ENCODE measurements around the gene SORCS2. TPM values are rescaled to one million over a fixed set of nuclear protein-coding genes. Genes with fewer than 3 reads are reported as not detected.

The SORCS2 gene
- total RNA-seq, 1 donor from 2014 or later = not detected

DNA sequence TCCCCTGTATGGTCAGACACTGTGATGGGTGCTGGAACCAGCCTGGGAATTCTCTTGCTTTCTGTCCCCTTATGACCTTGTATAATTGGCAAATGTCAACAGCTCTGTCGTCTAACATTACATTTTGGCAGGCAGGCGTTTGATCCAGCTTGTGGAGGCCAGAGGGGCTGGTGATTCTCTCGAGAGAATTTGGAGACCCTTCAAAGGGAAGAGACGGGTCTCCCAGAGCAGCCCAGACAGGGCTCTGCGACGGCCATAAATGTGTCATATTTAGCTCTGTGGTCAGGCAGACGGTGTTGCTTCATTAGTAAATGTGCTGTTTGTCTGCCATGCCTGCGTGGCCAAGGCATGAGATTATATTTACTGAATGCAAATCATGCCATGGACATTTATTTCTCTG is 68.7 kb downstream of the SORCS2 start:
- intact Hi-C loops (cut with micrococcal nuclease) = no loop called here

DNA sequence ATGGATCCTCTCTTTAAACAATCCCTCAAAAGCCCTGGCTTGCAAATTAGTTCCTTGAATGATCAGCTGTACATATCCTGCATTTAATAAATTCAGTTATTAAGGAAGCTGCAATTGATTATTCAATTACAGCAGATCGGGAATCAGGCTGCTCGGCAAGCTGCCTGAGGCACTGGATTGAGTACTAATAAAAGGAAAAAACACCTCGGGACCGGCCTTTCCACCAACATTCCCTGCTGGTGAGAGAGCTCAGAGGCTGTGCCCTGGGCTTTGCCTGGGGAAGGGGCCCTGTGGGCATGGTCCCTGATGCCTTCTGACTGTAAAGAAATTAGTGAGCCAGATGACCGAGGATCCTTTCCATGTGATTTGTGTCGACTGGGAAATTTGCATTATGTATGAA is 69.2 kb downstream of the SORCS2 start:
- CTCF ChIA-PET = no interaction called here
- H3K4me1 Mint-ChIP-seq = no peaks in the 10 kb centered on the region
- H3K4me3 Mint-ChIP-seq = no peak overlapping the region
- peaks cover 15% of the 10 kb centered on the region for H3K27me3 Mint-ChIP-seq
- H3K27ac Mint-ChIP-seq = no peak overlapping the region
- POLR2A ChIA-PET = no interaction called here
- peaks cover 2% of the 10 kb centered on the region for H3K9me3 Mint-ChIP-seq
- no peak for DNase-seq
- ATAC-seq (ENCODE audit: low read depth) = no peak
- TF ChIP-seq, protein P1, sequence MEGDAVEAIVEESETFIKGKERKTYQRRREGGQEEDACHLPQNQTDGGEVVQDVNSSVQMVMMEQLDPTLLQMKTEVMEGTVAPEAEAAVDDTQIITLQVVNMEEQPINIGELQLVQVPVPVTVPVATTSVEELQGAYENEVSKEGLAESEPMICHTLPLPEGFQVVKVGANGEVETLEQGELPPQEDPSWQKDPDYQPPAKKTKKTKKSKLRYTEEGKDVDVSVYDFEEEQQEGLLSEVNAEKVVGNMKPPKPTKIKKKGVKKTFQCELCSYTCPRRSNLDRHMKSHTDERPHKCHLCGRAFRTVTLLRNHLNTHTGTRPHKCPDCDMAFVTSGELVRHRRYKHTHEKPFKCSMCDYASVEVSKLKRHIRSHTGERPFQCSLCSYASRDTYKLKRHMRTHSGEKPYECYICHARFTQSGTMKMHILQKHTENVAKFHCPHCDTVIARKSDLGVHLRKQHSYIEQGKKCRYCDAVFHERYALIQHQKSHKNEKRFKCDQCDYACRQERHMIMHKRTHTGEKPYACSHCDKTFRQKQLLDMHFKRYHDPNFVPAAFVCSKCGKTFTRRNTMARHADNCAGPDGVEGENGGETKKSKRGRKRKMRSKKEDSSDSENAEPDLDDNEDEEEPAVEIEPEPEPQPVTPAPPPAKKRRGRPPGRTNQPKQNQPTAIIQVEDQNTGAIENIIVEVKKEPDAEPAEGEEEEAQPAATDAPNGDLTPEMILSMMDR (IDR thresholded peaks at IDR 0.05) = no peak
- intact Hi-C loops (cut with micrococcal nuclease) = no loop called here
- H3K36me3 Mint-ChIP-seq (ENCODE audit: low read depth) = no peaks in the 10 kb centered on the region

More for the DNA sequence above, 68.7 kb downstream of the SORCS2 start:
- no peak for ATAC-seq (ENCODE audit: low read depth)
- H3K4me3 Mint-ChIP-seq = no peak overlapping the region
- TF ChIP-seq, protein P1 (IDR thresholded peaks at IDR 0.05) = no peak
- no peak for DNase-seq
- H3K36me3 Mint-ChIP-seq (ENCODE audit: low read depth) = no peaks in the 10 kb centered on the region
- H3K27ac Mint-ChIP-seq = no peak overlapping the region
- peaks cover 16% of the 10 kb centered on the region for H3K27me3 Mint-ChIP-seq
- peaks cover 2% of the 10 kb centered on the region for H3K9me3 Mint-ChIP-seq
- ChIA-PET POLR2A (no interaction called here), CTCF (no interaction called here)
- H3K4me1 Mint-ChIP-seq = no peaks in the 10 kb centered on the region

DNA sequence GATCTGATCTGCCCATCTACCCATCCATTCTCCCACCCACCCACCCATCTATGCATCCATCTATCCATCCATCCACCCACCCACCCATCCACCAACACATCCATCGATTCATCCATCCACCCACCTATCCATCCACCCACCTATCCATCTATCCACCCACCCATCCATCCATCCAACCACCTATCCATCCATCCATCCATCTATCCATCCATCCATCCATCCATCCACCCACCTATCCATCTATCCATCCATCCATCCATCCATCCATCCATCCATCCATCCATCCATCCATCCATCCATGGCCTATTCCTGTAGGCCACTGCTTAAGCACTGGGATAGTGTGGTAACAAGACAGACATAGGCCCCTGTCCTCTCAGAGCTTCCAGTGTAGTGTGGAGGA is 69.8 kb downstream of the SORCS2 start:
- intact Hi-C loops (cut with micrococcal nuclease) = no loop called here
- Mint-ChIP-seq H3K4me1 (no peaks in the 10 kb centered on the region), H3K4me3 (no peak overlapping the region), H3K36me3 (ENCODE audit: low read depth) (no peaks in the 10 kb centered on the region), H3K9me3 (peaks cover 2% of the 10 kb centered on the region), H3K27me3 (peaks cover 11% of the 10 kb centered on the region), H3K27ac (no peak overlapping the region)
- ATAC-seq (ENCODE audit: low read depth) = no peak
- POLR2A ChIA-PET = no interaction called here
- no peak for DNase-seq
- CTCF ChIA-PET = no interaction called here
- TF ChIP-seq, protein P1 (IDR thresholded peaks at IDR 0.05) = no peak

DNA sequence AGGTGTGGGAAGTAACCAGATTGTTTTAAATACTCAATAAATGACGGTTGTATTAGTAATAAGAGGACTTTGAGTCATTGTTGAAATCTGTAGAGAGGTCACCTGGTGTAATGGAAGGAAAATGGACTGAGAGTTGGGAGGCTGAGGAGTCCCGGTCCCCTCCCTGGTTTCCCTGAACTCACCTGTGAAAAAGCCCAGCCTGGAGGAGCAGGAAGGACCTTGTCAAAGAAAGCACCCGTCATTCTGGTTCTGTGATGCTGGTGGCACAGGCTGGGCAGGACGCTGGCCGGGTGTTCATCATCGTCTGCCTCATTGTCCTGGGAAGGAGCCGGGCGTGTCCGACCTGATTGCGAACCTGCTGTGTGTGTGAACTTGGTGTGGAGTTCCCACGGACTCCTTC is 70.8 kb downstream of the SORCS2 start:
- H3K27ac Mint-ChIP-seq = no peak overlapping the region

DNA sequence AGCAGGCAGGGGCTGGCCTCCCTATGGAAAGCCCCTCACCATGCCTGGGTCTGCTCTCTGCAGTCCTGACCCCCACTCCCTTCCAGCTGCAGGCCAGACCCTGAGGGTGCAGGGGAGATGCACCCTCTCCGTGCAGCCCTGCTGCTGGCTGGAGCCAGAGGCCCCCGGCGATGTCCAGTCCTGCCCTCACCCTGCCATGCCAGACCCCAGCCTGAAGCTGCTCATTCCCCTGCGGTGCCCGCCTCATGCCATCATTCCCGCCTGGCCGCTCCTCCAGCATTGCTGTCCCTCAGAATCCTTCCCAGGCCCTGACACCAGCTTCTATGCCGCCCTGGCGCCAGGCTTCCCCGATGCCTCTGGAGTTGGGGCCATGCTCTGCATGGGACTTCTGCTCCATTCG is 72.4 kb downstream of the SORCS2 start:
- H3K27ac Mint-ChIP-seq = no peak overlapping the region
- POLR2A ChIA-PET = no interaction called here
- ATAC-seq (ENCODE audit: low read depth) = no peak
- peaks cover 2% of the 10 kb centered on the region for H3K9me3 Mint-ChIP-seq
- no peaks in the 10 kb centered on the region for H3K36me3 Mint-ChIP-seq (ENCODE audit: low read depth)
- H3K4me1 Mint-ChIP-seq = no peaks in the 10 kb centered on the region
- H3K4me3 Mint-ChIP-seq = no peak overlapping the region
- CTCF ChIA-PET = no interaction called here
- DNase-seq = no peak
- intact Hi-C loops (cut with micrococcal nuclease) = no loop called here
- TF ChIP-seq, protein P1 (IDR thresholded peaks at IDR 0.05) = no peak
- H3K27me3 Mint-ChIP-seq = no peaks in the 10 kb centered on the region

More for the DNA sequence above, 70.8 kb downstream of the SORCS2 start:
- Mint-ChIP-seq H3K27me3 (peaks cover 6% of the 10 kb centered on the region), H3K36me3 (ENCODE audit: low read depth) (no peaks in the 10 kb centered on the region), H3K4me3 (no peak overlapping the region), H3K4me1 (no peaks in the 10 kb centered on the region), H3K9me3 (peaks cover 2% of the 10 kb centered on the region)
- CTCF ChIA-PET = no interaction called here
- TF ChIP-seq, protein P1 (IDR thresholded peaks at IDR 0.05) = no peak
- intact Hi-C loops (cut with micrococcal nuclease) = no loop called here
- no peak for DNase-seq
- POLR2A ChIA-PET = no interaction called here
- no peak for ATAC-seq (ENCODE audit: low read depth)

Measured in activated B cell treated with CpG ODN at 0.5 μM for 24 hours (primary cell).